ENCODE measurements around the gene LIFR.

Gene LIFR

GRCh38 chr5:38446029-38446522, 110.4 kb downstream of the LIFR start:
- H3K4me1 ChIP-seq (ENCODE audit: insufficient read depth, low read length, poor library complexity, severe bottlenecking) = no peaks in the 10 kb centered on the region
- H3K4me3 ChIP-seq (ENCODE audit: low read length, poor library complexity, severe bottlenecking) = no peak overlapping the region
- no peaks in the 10 kb centered on the region for H3K79me2 ChIP-seq (ENCODE audit: insufficient read depth, low read length)
- TF ChIP-seq EZH2phosphoT487 (IDR thresholded peaks at IDR 0.05; ENCODE audit: borderline replicate concordance) (no peak), CTCF (conservative IDR thresholded peaks at IDR 0.05; ENCODE audit: low read length) (no peak)
- no peaks in the 10 kb centered on the region for H3F3A ChIP-seq (ENCODE audit: low read depth)
- H2AFZ ChIP-seq (ENCODE audit: low read length) = no peak overlapping the region
- no peaks in the 10 kb centered on the region for H3K36me3 ChIP-seq (ENCODE audit: insufficient read depth, low read length)
- no peak overlapping the region for H3K9ac ChIP-seq (ENCODE audit: low read depth, low read length, poor library complexity, severe bottlenecking)
- H3K9me2 ChIP-seq (replicated peaks; ENCODE audit: low read depth, low read length) = no peaks in the 10 kb centered on the region
- no peaks in the 10 kb centered on the region for H3K9me3 ChIP-seq (ENCODE audit: insufficient read depth, low read depth, low read length)
- no peak overlapping the region for H3K4me2 ChIP-seq (ENCODE audit: low read depth, low read length, poor library complexity, severe bottlenecking)
- H4K20me1 ChIP-seq (ENCODE audit: insufficient read depth, low read length, poor library complexity, severe bottlenecking) = no peaks in the 10 kb centered on the region
- H3K27me3 ChIP-seq (ENCODE audit: insufficient read depth, low read length, poor library complexity, severe bottlenecking) = peaks cover 65% of the 10 kb centered on the region

- Histone ChIP-seq H4K20me1 (ENCODE audit: insufficient read depth, low read length, poor library complexity, severe bottlenecking) (no peaks in the 10 kb centered on the region), H3F3A (ENCODE audit: low read depth) (no peaks in the 10 kb centered on the region), H3K4me1 (ENCODE audit: insufficient read depth, low read length, poor library complexity, severe bottlenecking) (no peaks in the 10 kb centered on the region), H3K9me2 (replicated peaks; ENCODE audit: low read depth, low read length) (no peaks in the 10 kb centered on the region), H3K27me3 (ENCODE audit: insufficient read depth, low read length, poor library complexity, severe bottlenecking) (peaks cover 59% of the 10 kb centered on the region), H3K4me2 (ENCODE audit: low read depth, low read length, poor library complexity, severe bottlenecking) (no peak overlapping the region), H3K36me3 (ENCODE audit: insufficient read depth, low read length) (no peaks in the 10 kb centered on the region), H2AFZ (ENCODE audit: low read length) (no peak overlapping the region), H3K79me2 (ENCODE audit: insufficient read depth, low read length) (no peaks in the 10 kb centered on the region), H3K4me3 (ENCODE audit: low read length, poor library complexity, severe bottlenecking) (no peak overlapping the region), H3K9me3 (ENCODE audit: insufficient read depth, low read depth, low read length) (no peaks in the 10 kb centered on the region), H3K9ac (ENCODE audit: low read depth, low read length, poor library complexity, severe bottlenecking) (no peak overlapping the region)
- no peak for TF ChIP-seq CTCF (conservative IDR thresholded peaks at IDR 0.05; ENCODE audit: low read length)
- TF ChIP-seq EZH2phosphoT487 (IDR thresholded peaks at IDR 0.05; ENCODE audit: borderline replicate concordance) = no peak
Observed at GRCh38 chr5:38445374-38446028, 110.9 kb downstream of the LIFR start.

GRCh38 chr5:38443390-38443789, 113.1 kb downstream of the LIFR start:
- Histone ChIP-seq H3F3A (ENCODE audit: low read depth) (no peaks in the 10 kb centered on the region), H4K20me1 (ENCODE audit: insufficient read depth, low read length, poor library complexity, severe bottlenecking) (no peaks in the 10 kb centered on the region), H3K4me2 (ENCODE audit: low read depth, low read length, poor library complexity, severe bottlenecking) (no peak overlapping the region), H3K9me2 (replicated peaks; ENCODE audit: low read depth, low read length) (no peaks in the 10 kb centered on the region), H3K4me1 (ENCODE audit: insufficient read depth, low read length, poor library complexity, severe bottlenecking) (no peaks in the 10 kb centered on the region), H3K36me3 (ENCODE audit: insufficient read depth, low read length) (no peaks in the 10 kb centered on the region), H3K4me3 (ENCODE audit: low read length, poor library complexity, severe bottlenecking) (no peak overlapping the region), H3K27me3 (ENCODE audit: insufficient read depth, low read length, poor library complexity, severe bottlenecking) (peaks cover 38% of the 10 kb centered on the region), H3K9ac (ENCODE audit: low read depth, low read length, poor library complexity, severe bottlenecking) (no peak overlapping the region), H3K9me3 (ENCODE audit: insufficient read depth, low read depth, low read length) (no peaks in the 10 kb centered on the region), H3K79me2 (ENCODE audit: insufficient read depth, low read length) (no peaks in the 10 kb centered on the region), H2AFZ (ENCODE audit: low read length) (no peak overlapping the region)
- TF ChIP-seq CTCF (conservative IDR thresholded peaks at IDR 0.05; ENCODE audit: low read length) = no peak
- no peak for TF ChIP-seq EZH2phosphoT487 (IDR thresholded peaks at IDR 0.05; ENCODE audit: borderline replicate concordance)

Measured in Loucy (cell line).